Hematopoietic multipotent progenitor cell treated with erythropoietin and hydrocortisone succinate and interleukin-3 and kit ligand, for 4 days (in vitro differentiated cells): ENCODE results near the gene SVIL.

Experiments used
- DNase-seq: peaks from one replicate; pipeline ENCODE4 v3.0.0-alpha.2; 2015

The SVIL gene

DNA sequence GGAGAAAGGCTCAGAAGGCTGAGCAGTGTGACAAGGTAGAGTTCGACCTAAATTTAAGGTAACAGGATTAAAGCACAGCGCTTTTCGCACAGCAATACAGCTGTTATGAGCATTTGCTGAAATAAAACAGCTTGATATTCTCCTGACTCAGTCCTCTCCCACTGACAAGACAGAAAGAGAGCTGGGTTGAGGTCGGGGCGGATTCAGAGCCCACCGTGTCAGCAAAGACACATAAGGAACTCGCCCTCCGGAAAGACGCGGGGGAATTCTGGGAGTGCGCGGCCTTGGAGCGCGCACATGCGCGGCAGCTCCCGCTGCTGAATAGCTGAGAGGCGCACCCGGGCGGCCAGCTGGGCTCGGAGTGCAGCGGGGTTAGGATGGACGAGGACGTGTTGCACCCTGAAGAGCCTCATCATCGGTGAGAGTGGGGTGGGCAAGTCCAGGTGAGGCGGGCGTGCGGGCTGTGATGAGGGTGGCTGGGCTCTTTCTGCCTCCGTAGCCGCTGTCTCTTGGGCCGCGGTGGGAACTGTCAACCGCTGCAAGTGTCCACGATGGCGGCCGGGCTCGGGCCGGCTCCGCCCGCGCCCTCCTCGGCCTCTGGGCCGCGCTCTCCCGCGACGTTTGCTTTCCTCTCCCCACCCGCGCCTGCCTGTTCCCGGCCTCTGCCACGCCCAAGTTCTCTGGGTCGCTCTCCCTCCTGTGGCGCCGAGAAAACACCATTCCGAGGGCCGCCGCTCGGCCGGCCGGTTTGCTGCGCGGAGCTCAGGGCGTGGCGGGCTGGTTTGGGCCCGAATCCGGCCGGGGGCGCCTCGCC is 225.3 kb downstream of the SVIL start:
- peak; percentile 80 for DNase-seq

DNA sequence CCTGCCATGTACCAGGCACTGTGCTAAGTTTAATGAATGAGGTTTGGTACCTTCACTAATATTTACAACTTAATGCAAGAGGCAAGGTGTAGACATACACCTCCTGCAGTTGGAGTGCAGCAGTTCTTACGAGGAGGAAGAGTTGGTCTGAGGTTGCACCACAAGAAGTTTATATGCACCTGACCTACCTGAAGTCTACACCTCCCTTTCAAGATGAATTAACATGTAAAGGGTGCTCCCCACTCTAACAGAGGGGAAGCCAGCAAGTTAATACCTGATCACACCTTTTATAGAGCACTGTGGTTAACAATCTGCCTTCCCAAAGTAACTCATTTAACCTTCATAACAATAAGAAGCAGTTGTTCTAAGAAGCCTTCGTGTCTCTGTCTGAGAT is 225.9 kb downstream of the SVIL start:
- no peak for DNase-seq
